Measurements from ENCODE around the gene MEGF11.

DNA sequence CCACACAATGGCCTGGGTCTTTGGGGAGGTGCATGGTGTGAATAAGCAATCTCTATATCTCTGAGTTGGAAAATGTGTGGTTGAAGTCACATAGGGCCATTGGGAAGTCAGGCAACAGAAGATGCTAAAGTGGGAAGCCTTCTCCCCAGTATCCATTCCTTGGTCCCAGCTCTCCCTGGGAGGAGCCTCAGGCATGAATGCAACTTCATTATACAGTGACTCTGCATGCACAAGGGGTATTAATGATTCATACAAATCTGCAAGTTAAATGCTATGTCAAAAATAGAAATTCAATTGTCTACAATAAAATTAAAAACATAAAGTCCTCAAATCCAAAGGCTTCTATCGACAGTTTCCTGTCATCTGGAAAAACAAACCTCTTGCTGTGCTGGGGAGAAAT, 275.4 kb downstream of the MEGF11 start:
- no peak for TF ChIP-seq EZH2 (IDR thresholded peaks at IDR 0.05)
- TF ChIP-seq, protein P1, sequence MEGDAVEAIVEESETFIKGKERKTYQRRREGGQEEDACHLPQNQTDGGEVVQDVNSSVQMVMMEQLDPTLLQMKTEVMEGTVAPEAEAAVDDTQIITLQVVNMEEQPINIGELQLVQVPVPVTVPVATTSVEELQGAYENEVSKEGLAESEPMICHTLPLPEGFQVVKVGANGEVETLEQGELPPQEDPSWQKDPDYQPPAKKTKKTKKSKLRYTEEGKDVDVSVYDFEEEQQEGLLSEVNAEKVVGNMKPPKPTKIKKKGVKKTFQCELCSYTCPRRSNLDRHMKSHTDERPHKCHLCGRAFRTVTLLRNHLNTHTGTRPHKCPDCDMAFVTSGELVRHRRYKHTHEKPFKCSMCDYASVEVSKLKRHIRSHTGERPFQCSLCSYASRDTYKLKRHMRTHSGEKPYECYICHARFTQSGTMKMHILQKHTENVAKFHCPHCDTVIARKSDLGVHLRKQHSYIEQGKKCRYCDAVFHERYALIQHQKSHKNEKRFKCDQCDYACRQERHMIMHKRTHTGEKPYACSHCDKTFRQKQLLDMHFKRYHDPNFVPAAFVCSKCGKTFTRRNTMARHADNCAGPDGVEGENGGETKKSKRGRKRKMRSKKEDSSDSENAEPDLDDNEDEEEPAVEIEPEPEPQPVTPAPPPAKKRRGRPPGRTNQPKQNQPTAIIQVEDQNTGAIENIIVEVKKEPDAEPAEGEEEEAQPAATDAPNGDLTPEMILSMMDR (IDR thresholded peaks at IDR 0.05), result no peak
- TF ChIP-seq EZH2phosphoT487 (IDR thresholded peaks at IDR 0.05), result no peak

Data from neural progenitor cell (in vitro differentiated cells).